GM12878 (cell line): ENCODE measurements around the gene TTLL11. TPM values are rescaled to one million over a fixed set of nuclear protein-coding genes. Genes with fewer than 3 reads are reported as not detected.

Source experiments
- ATAC-seq: fragments of 200-7000 bp; cut with Tn5 transposase; 3 replicates; pipeline ENCODE4 v1.9.1; 2020; ENCODE audit warnings: mild to moderate bottlenecking, moderate library complexity
- BruUV-seq: library from RNA; stranded (reverse); fragments of 400-500 nt; replicated peaks from 2 replicates; lab custom pipeline; 2021; lab: Mats Ljungman, UMichigan
- CTCF ChIA-PET: fragments of 300-600 bp; sonication (Branson Sonifier 250); formaldehyde crosslinking; extraction: SDS; loops from one replicate; lab custom pipeline; 2021; ENCODE audit warnings: inconsistent platforms; lab: Yijun Ruan, JAX
- POLR2A ChIA-PET: fragments of 350-600 bp; formaldehyde crosslinking; extraction: SDS; loops from one replicate; lab custom pipeline; 2021; ENCODE audit warnings: inconsistent platforms; lab: Charles Lee
- RAD21 ChIA-PET: fragments of 300-600 bp; sonication (Branson Sonifier 250); formaldehyde crosslinking; loops from one replicate; lab custom pipeline; 2023; ENCODE audit warnings: antibody characterized with exemption; ENCODE audit not compliant: unreplicated experiment; lab: Charles Lee
- SMC1A ChIA-PET: fragments of 300-600 bp; sonication (Branson Sonifier 250); formaldehyde crosslinking; loops from one replicate; lab custom pipeline; 2023; ENCODE audit not compliant: unreplicated experiment, uncharacterized antibody; lab: Charles Lee
- DNase-seq: peaks from one replicate; pipeline ENCODE4 v3.0.0-alpha.2; 2011; ENCODE audit warnings: low read depth, low spot score
- FAIRE-seq: peaks from 3 replicates; lab custom pipeline; 2011; peaks lifted over from hg19 to GRCh38; lab: Jason Lieb, UNC
- H2AFZ ChIP-seq: 2 replicates; pipeline ENCODE4 v1.6.0; 2011; ENCODE audit warnings: low read depth, low read length, control low read depth; ENCODE audit not compliant: control insufficient read depth
- H3K27ac ChIP-seq: 2 replicates; pipeline ENCODE4 v1.5.1; 2011; ENCODE audit warnings: control low read depth; ENCODE audit not compliant: control insufficient read depth, insufficient read depth
- H3K27me3 ChIP-seq, 2 experiments: replicated peaks in 1 of 2; 2 replicates each; pipeline versions ENCODE4 v1.6.0 to v1.6.1; 2011; ENCODE audit warnings: low read length in 1 of 2; ENCODE audit not compliant: control insufficient read depth in 2 of 2, insufficient read depth in 2 of 2
- H3K36me3 ChIP-seq, 2 experiments: 2 replicates each; pipeline ENCODE4 v1.5.1; 2011; ENCODE audit warnings: low read length in 1 of 2; ENCODE audit not compliant: control insufficient read depth in 2 of 2, insufficient read depth in 2 of 2
- H3K4me1 ChIP-seq: 2 replicates; pipeline ENCODE4 v1.6.1; 2011; ENCODE audit warnings: mild to moderate bottlenecking, low read length, moderate library complexity, mixed read lengths; ENCODE audit not compliant: control insufficient read depth, insufficient read depth
- H3K4me2 ChIP-seq: 2 replicates; pipeline ENCODE4 v1.6.0; 2011; ENCODE audit warnings: control low read depth; ENCODE audit not compliant: control insufficient read depth, insufficient read depth
- H3K4me3 ChIP-seq: fragments of 200-600 bp; sonication (generic); 2 replicates; pipeline ENCODE4 v1.5.1; 2016
- H3K79me2 ChIP-seq: 2 replicates; pipeline ENCODE4 v1.6.0; 2011; ENCODE audit warnings: low read length; ENCODE audit not compliant: control insufficient read depth, insufficient read depth
- H3K9ac ChIP-seq: 2 replicates; pipeline ENCODE4 v1.8.0; 2011; ENCODE audit warnings: low read length, control low read depth, mixed read lengths; ENCODE audit not compliant: control insufficient read depth, insufficient read depth
- H3K9me3 ChIP-seq: replicated peaks from 3 replicates; pipeline ENCODE4 v1.5.1; 2011; ENCODE audit warnings: mild to moderate bottlenecking, low read length; ENCODE audit not compliant: control insufficient read depth, insufficient read depth
- H4K20me1 ChIP-seq: 2 replicates; pipeline ENCODE4 v1.6.0; 2011; ENCODE audit not compliant: control insufficient read depth, insufficient read depth
- SMC3 ChIP-seq: IDR thresholded peaks from 2 replicates; pipeline ENCODE4 v1.6.1; 2011; ENCODE audit warnings: low read length, improper control_type of control experiment, borderline replicate concordance
- TAF1 ChIP-seq: IDR thresholded peaks from 2 replicates; pipeline ENCODE4 v1.6.1; 2011; ENCODE audit warnings: mild to moderate bottlenecking, low read depth, low read length, borderline replicate concordance
- WGBS: methylation state at CpG from one replicate; pipeline ENCODE4 v1.1.6; 2016; ENCODE audit warnings: low lambda C conversion rate; ENCODE audit not compliant: insufficient replicate concordance, insufficient coverage; ENCODE audit errors: missing lambda C conversion rate; 5-methylcytosine and 5-hydroxymethylcytosine counted together
- in situ Hi-C: fragments of 300-500 bp; cut with MboI; formaldehyde crosslinking; loops from 9 replicates; pipeline ENCODE4 v1.14.3; 2018; ENCODE audit warnings: mixed read lengths
- intact Hi-C: fragments of 100-400 bp; cut with micrococcal nuclease; formaldehyde crosslinking; loops from one replicate; pipeline ENCODE4 v1.14.2; 2022; ENCODE audit not compliant: unreplicated experiment
- polyA plus RNA-seq, 11 experiments: library from polyadenylated mRNA; depleted of rRNA in 4 of 11; unstranded in 6 of 11; stranded (reverse) in 5 of 11; fragments of >200 nt; fragmentation: Nextera tagmentation in 4 of 11; fragmentation: Illumina TruSeq in 1 of 11; extraction: Ambion mirVana in 4 of 11; extraction: Trizol in 1 of 11; gene quantifications; 1 replicate in 1 of 11; 2 replicates in 10 of 11; pipeline versions ENCODE4 v1.2.1 to v1.2.3, GENCODE V29; 2011 to 2016; ENCODE audit warnings: inconsistent platforms in 2 of 11, missing spikeins in 2 of 11, low read depth in 1 of 11
- total RNA-seq, 4 experiments: library from RNA; depleted of rRNA in 3 of 4; stranded (reverse); fragments of >200 nt in 3 of 4; fragmentation: Illumina TruSeq in 1 of 4; extraction: Trizol in 1 of 4; gene quantifications; 2 replicates each; pipeline versions ENCODE4 v1.2.1 to v1.2.3, GENCODE V29; 2013 to 2021

TTLL11 gene
- total and polyA plus RNA-seq, 10 of the 15 experiments (the other 5 are each of a cell fraction or from before 2014, with no cell fraction given): 1.2 to 3.7 (median 2.9) TPM

DNA sequence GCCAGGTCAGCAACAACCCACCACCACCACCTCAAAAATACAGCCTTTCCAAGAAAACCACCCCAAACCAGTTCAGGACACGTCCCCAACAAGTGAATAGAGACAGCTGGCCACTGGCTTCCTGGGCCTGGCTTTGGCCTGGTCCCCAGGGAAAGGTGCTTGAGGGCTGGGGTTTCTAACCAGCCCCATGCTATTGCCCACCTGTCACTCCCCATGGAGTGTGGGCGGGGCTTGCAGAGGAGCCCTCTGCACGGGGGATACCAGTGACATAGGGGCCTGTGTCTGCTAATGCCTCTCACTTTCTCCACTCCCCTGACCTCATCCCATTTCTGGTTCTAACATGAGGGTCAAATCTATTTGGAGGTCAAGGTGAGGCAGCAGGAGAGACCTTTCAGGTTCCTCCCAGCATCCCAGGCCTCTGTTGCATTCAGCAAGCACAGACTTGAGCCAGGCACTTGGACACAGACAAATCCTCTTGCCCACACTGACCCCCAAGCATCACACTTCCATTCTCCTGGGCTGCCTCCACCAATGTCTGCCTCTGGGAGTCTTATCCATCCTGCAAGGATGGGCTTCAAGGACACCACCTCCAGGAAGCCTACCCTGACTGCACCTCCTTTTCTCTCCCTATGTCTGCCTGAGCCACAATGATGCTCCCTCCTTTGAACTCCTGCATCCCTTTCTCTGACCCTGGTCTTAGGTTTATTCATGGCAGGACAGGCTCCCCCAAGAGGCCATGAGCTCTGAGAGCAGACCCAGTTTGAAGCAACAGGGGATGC, 16.1 kb upstream of the TTLL11 start:
- ChIA-PET CTCF (interaction anchor here (1.2 to 3.9 kb wide), 3 partner anchors 11 to 14 kb away, joined by 3 to 20 read pairs (median 8); no protein-coding TSS in a partner anchor), SMC1A (no interaction called here), RAD21 (interaction anchor here (0.9 kb wide), 1 partner anchor 10 kb away, joined by 3 read pairs; no protein-coding TSS in a partner anchor), POLR2A (no interaction called here)
- Histone ChIP-seq H3K27ac (no peak overlapping the region), H2AFZ (no peak overlapping the region), H3K4me2 (no peak overlapping the region), H3K36me3 (no peaks in the 10 kb centered on the region), H3K79me2 (no peaks in the 10 kb centered on the region), H3K27me3 (no peaks in the 10 kb centered on the region), H3K4me1 (no peaks in the 10 kb centered on the region), H3K9me3 (no peaks in the 10 kb centered on the region), H4K20me1 (no peaks in the 10 kb centered on the region), H3K9ac (no peak overlapping the region), H3K4me3 (no peak overlapping the region)
- no peak for TF ChIP-seq SMC3
- intact Hi-C loops (no loop called here), in situ Hi-C loops (no loop called here)
- no TSS peak for BruUV-seq
- DNase-seq: no peak
- no peak for FAIRE-seq
- WGBS: 0% methylated on average over 3 of the region's 3 CpGs
- no peak for ATAC-seq

DNA sequence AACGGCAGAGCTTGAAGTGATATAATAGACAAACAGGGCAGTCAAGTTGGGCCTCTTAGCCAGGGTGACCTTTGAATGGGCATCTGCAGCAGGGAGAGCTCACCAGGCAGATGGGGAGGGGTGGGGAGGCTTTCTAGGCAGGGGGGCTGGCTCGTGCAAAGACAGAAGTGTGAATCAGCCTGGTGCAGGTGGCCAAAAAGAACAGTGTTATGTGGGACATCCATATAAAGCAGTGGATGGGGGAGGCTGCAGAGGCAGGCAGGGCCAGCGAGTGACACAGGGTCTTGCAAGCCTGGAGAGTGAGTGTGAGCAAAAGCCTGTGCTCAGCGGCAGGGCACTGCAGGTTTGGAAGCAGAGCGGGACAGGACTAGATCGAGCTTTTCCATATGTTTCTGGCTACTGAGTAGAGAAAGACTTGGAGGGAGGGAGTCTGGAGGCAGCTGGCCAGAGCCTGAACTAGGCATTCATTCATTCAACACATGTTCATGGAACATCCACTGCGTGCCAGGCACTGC, 14.2 kb upstream of the TTLL11 start:
- H3K4me1 ChIP-seq: no peaks in the 10 kb centered on the region
- no peaks in the 10 kb centered on the region for H3K36me3 ChIP-seq
- H3K27ac ChIP-seq: no peak overlapping the region
- no peaks in the 10 kb centered on the region for H3K27me3 ChIP-seq
- H3K79me2 ChIP-seq: no peaks in the 10 kb centered on the region
- intact Hi-C loops (no loop called here), in situ Hi-C loops (no loop called here)
- CTCF ChIA-PET: interaction anchor here (0.7 to 3.9 kb wide), 3 partner anchors 9 to 703 kb away, joined by 4 to 20 read pairs (median 4); no protein-coding TSS in a partner anchor
- no peak for ATAC-seq
- RAD21 ChIA-PET: interaction anchor here (1.3 kb wide), 1 partner anchor 244 kb away, joined by 5 read pairs; no protein-coding TSS in a partner anchor
- H3K9me3 ChIP-seq: no peaks in the 10 kb centered on the region; the same call in 2 of the 3 replicates
- no peak overlapping the region for H2AFZ ChIP-seq
- no peak for TF ChIP-seq TAF1
- no peak overlapping the region for H3K4me3 ChIP-seq
- no peak for FAIRE-seq
- SMC1A ChIA-PET: interaction anchor here (0.6 to 1.4 kb wide), 2 partner anchors 17 to 40 kb away, joined by 3 to 5 read pairs; no protein-coding TSS in a partner anchor
- POLR2A ChIA-PET: no interaction called here
- no peak overlapping the region for H3K9ac ChIP-seq
- H3K4me2 ChIP-seq: no peak overlapping the region
- DNase-seq: no peak
- WGBS: 39% methylated on average over 7 of the region's 7 CpGs
- H4K20me1 ChIP-seq: no peaks in the 10 kb centered on the region
- no TSS peak for BruUV-seq
